OCI-LY7 (cell line): ENCODE measurements around the gene CTNND2. TPM values are rescaled to one million over a fixed set of nuclear protein-coding genes. Genes with fewer than 3 reads are reported as not detected.

Experiments
- BruUV-seq: library from RNA; stranded (reverse); fragments of 400-500 nt; replicated peaks from 2 replicates; lab custom pipeline; 2021; lab: Mats Ljungman, UMichigan
- CTCF ChIA-PET: fragments of 300-600 bp; sonication (Branson Sonifier 250); formaldehyde crosslinking; loops from one replicate; lab custom pipeline; 2022; ENCODE audit warnings: antibody characterized with exemption; ENCODE audit not compliant: unreplicated experiment; lab: Charles Lee
- POLR2A ChIA-PET: fragments of 300-600 bp; sonication (Branson Sonifier 250); formaldehyde crosslinking; loops from one replicate; lab custom pipeline; 2022; ENCODE audit warnings: antibody characterized with exemption; lab: Charles Lee
- DNase-seq: peaks from one replicate; pipeline ENCODE4 v3.0.0-alpha.2; 2015; ENCODE audit warnings: low spot score
- H2AFZ ChIP-seq: fragments of 200-600 bp; sonication (generic), shearing (Covaris generic); 2 replicates; pipeline ENCODE4 v1.6.1; 2014; ENCODE audit warnings: mild to moderate bottlenecking, antibody characterized with exemption, low read length, moderate library complexity
- H3K27ac ChIP-seq: fragments of 200-600 bp; sonication (generic); 2 replicates; pipeline ENCODE4 v1.5.1; 2014; ENCODE audit warnings: mixed run types, low read depth, mild to moderate bottlenecking, moderate library complexity, low read length, inconsistent platforms; ENCODE audit not compliant: poor library complexity, severe bottlenecking
- H3K36me3 ChIP-seq: fragments of 200-600 bp; sonication (generic); 2 replicates; pipeline ENCODE4 v1.6.1; 2014; ENCODE audit warnings: mild to moderate bottlenecking, antibody characterized with exemption, low read length, moderate library complexity, mixed read lengths; ENCODE audit not compliant: insufficient read depth
- H3K4me1 ChIP-seq: fragments of 200-600 bp; sonication (generic); 2 replicates; pipeline ENCODE4 v1.5.1; 2014; ENCODE audit warnings: mild to moderate bottlenecking, low read length; ENCODE audit not compliant: insufficient read depth, poor library complexity, severe bottlenecking
- H3K4me2 ChIP-seq: fragments of 200-600 bp; sonication (generic); 2 replicates; pipeline ENCODE4 v1.6.1; 2014; ENCODE audit warnings: mild to moderate bottlenecking, low read length
- H3K4me3 ChIP-seq: fragments of 200-600 bp; sonication (generic); 2 replicates; pipeline ENCODE4 v1.5.1; 2014; ENCODE audit warnings: mild to moderate bottlenecking, low read depth, low read length; ENCODE audit not compliant: poor library complexity, severe bottlenecking
- H3K79me2 ChIP-seq: fragments of 200-600 bp; sonication (generic); 2 replicates; pipeline ENCODE4 v1.6.1; 2016; ENCODE audit warnings: low read depth, mild to moderate bottlenecking, low read length, moderate library complexity, mixed read lengths; ENCODE audit not compliant: insufficient read depth
- H3K9me2 ChIP-seq: fragments of 200-600 bp; sonication (generic); 2 replicates; pipeline ENCODE4 v1.6.1; 2016; ENCODE audit warnings: mild to moderate bottlenecking, low read length, mixed read lengths; ENCODE audit not compliant: insufficient read depth
- H3K9me3 ChIP-seq: fragments of 200-600 bp; sonication (generic); 2 replicates; pipeline ENCODE4 v1.6.1; 2014; ENCODE audit warnings: mild to moderate bottlenecking, mixed run types, low read length, mixed read lengths
- H4K20me1 ChIP-seq: fragments of 200-600 bp; sonication (generic); 2 replicates; pipeline ENCODE4 v1.6.1; 2014; ENCODE audit warnings: mild to moderate bottlenecking, antibody characterized with exemption, low read length, moderate library complexity, mixed read lengths; ENCODE audit not compliant: insufficient read depth
- CTCF ChIP-seq: fragments of 200-600 bp; sonication (generic); conservative IDR thresholded peaks from 2 replicates; pipeline ENCODE4 v1.5.1; 2014; ENCODE audit warnings: mild to moderate bottlenecking, antibody characterized with exemption, low read length, moderate library complexity, mixed read lengths
- EZH2phosphoT487 ChIP-seq: fragments of 200-600 bp; sonication (generic); IDR thresholded peaks from 2 replicates; pipeline ENCODE4 v1.6.1; 2018; ENCODE audit warnings: low read depth, borderline replicate concordance, mild to moderate bottlenecking, mixed run types, antibody characterized with exemption, low read length, moderate library complexity, mixed read lengths
- intact Hi-C: fragments of 100-400 bp; cut with micrococcal nuclease; formaldehyde crosslinking; loops from one replicate; pipeline ENCODE4 v1.10.0; 2022; ENCODE audit not compliant: unreplicated experiment
- total RNA-seq, 2 experiments: library from RNA; depleted of rRNA in 1 of 2; stranded (reverse); fragments of >200 nt in 1 of 2; shearing (Covaris generic) in 1 of 2; gene quantifications; 2 replicates each; pipeline ENCODE4 v1.2.3, GENCODE V29; 2014 to 2022

CTNND2 gene
- total RNA-seq, 2 experiments from 2014 or later, result not detected

- Histone ChIP-seq H3K79me2 (no peaks in the 10 kb centered on the region), H3K4me3 (no peak overlapping the region), H3K9me3 (no peaks in the 10 kb centered on the region), H3K4me2 (no peak overlapping the region), H3K4me1 (no peaks in the 10 kb centered on the region), H3K36me3 (no peaks in the 10 kb centered on the region), H3K9me2 (no peaks in the 10 kb centered on the region), H3K27ac (no peak overlapping the region), H4K20me1 (no peaks in the 10 kb centered on the region), H2AFZ (no peak overlapping the region)
- CTCF ChIA-PET, result no interaction called here
- intact Hi-C loops, result no loop called here
- BruUV-seq, result no TSS peak
- no peak for TF ChIP-seq EZH2phosphoT487
- TF ChIP-seq CTCF, result no peak
- POLR2A ChIA-PET, result no interaction called here
- no peak for DNase-seq
Observed at GRCh38 chr5:11594021-11594420, 310.2 kb downstream of the CTNND2 start.

GRCh38 chr5:11590475-11590874 is 313.8 kb downstream of the CTNND2 start:
- POLR2A ChIA-PET, result no interaction called here
- BruUV-seq, result no TSS peak
- Histone ChIP-seq H3K4me2 (no peak overlapping the region), H3K4me3 (no peak overlapping the region), H3K27ac (no peak overlapping the region), H4K20me1 (no peaks in the 10 kb centered on the region), H3K36me3 (no peaks in the 10 kb centered on the region), H2AFZ (no peak overlapping the region), H3K4me1 (no peaks in the 10 kb centered on the region), H3K9me2 (no peaks in the 10 kb centered on the region), H3K79me2 (no peaks in the 10 kb centered on the region), H3K9me3 (no peaks in the 10 kb centered on the region)
- DNase-seq, result no peak
- intact Hi-C loops, result no loop called here
- CTCF ChIA-PET, result no interaction called here
- TF ChIP-seq EZH2phosphoT487 (no peak), CTCF (no peak)

GRCh38 chr5:11588803-11589202 is 315.4 kb downstream of the CTNND2 start:
- intact Hi-C loops, result no loop called here
- DNase-seq, result no peak
- H3K4me1 ChIP-seq, result no peaks in the 10 kb centered on the region
- H3K36me3 ChIP-seq, result no peaks in the 10 kb centered on the region
- no peaks in the 10 kb centered on the region for H3K79me2 ChIP-seq
- TF ChIP-seq CTCF, result no peak
- TF ChIP-seq EZH2phosphoT487, result no peak
- H3K9me3 ChIP-seq, result no peaks in the 10 kb centered on the region
- ChIA-PET POLR2A (no interaction called here), CTCF (no interaction called here)
- BruUV-seq, result no TSS peak
- H3K27ac ChIP-seq, result no peak overlapping the region
- H4K20me1 ChIP-seq, result no peaks in the 10 kb centered on the region
- H3K4me3 ChIP-seq, result no peak overlapping the region
- no peak overlapping the region for H2AFZ ChIP-seq
- H3K9me2 ChIP-seq, result no peaks in the 10 kb centered on the region
- no peak overlapping the region for H3K4me2 ChIP-seq
